PC-3 (cell line): ENCODE results near the gene CACNA1C.

Experiments
- CTCF ChIP-seq: fragments of 300-600 bp; sonication (generic); conservative IDR thresholded peaks from 2 replicates; pipeline ENCODE4 v1.5.1; 2017; ENCODE audit warnings: antibody characterized with exemption, low read depth, mild to moderate bottlenecking, low read length
- EZH2 ChIP-seq: fragments of 300-600 bp; sonication (generic); IDR thresholded peaks from one replicate; pipeline ENCODE4 v1.6.1; 2017; ENCODE audit warnings: antibody characterized with exemption, mild to moderate bottlenecking, low read length; ENCODE audit not compliant: unreplicated experiment

DNA sequence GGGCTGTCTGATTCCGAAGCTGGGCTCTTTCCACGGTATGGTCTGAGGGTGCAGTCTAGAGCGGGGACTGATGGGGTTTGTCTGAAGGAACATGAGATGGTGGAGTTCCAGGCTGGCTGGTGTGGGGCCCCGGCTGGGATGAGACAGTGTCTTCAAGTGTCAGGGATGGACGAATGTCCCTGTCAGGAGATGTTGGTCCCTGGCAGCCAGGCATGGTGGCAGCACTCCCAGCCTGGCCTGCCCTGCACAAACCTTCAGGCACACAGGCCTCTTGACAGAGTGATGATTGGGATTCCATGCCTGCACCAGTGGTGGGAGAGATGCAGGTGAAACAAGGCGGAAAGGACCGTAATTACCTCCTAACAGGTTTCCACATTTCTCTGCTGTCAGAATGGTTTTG lies 221.9 kb downstream of the CACNA1C start:
- no peak for TF ChIP-seq CTCF
- no peak for TF ChIP-seq EZH2
